Astrocyte (in vitro differentiated cells and primary cell): ENCODE results near the gene KRTAP20-4. TPM values are rescaled to one million over a fixed set of nuclear protein-coding genes. Genes with fewer than 3 reads are reported as not detected.

Source experiments
- DNase-seq: peaks from one replicate; pipeline ENCODE4 v3.0.0-alpha.2; 2010; ENCODE audit warnings: low read depth
- FAIRE-seq: peaks from 2 replicates; lab custom pipeline; 2011; peaks lifted over from hg19 to GRCh38; lab: Jason Lieb, UNC
- H2AFZ ChIP-seq: 2 replicates; pipeline ENCODE4 v1.6.0; 2012; ENCODE audit warnings: low read depth, low read length, inconsistent platforms
- H3K27ac ChIP-seq: 2 replicates; pipeline ENCODE4 v1.5.1; 2011; ENCODE audit warnings: low read depth, low read length, inconsistent platforms
- H3K27me3 ChIP-seq: 2 replicates; pipeline ENCODE4 v1.6.0; 2011; ENCODE audit warnings: low read length, inconsistent platforms; ENCODE audit not compliant: insufficient read depth
- H3K36me3 ChIP-seq: 2 replicates; pipeline ENCODE4 v1.5.1; 2011; ENCODE audit warnings: low read length, inconsistent platforms; ENCODE audit not compliant: insufficient read depth
- H3K4me1 ChIP-seq: 2 replicates; pipeline ENCODE4 v1.5.1; 2011; ENCODE audit warnings: low read length, inconsistent platforms; ENCODE audit not compliant: insufficient read depth
- H3K4me2 ChIP-seq: 2 replicates; pipeline ENCODE4 v1.6.0; 2012; ENCODE audit warnings: low read length, inconsistent platforms
- H3K4me3 ChIP-seq: 2 replicates; pipeline ENCODE4 v1.5.1; 2011; ENCODE audit warnings: low read depth, mild to moderate bottlenecking, low read length, inconsistent platforms; ENCODE audit not compliant: insufficient read depth
- H3K79me2 ChIP-seq: 2 replicates; pipeline ENCODE4 v1.6.0; 2012; ENCODE audit warnings: mild to moderate bottlenecking, low read length, inconsistent platforms; ENCODE audit not compliant: insufficient read depth
- H3K9ac ChIP-seq: 2 replicates; pipeline ENCODE4 v1.6.0; 2012; ENCODE audit warnings: mild to moderate bottlenecking, low read length, inconsistent platforms
- H3K9me3 ChIP-seq: 2 replicates; pipeline ENCODE4 v1.5.1; 2012; ENCODE audit warnings: low read depth, mild to moderate bottlenecking, low read length, inconsistent platforms; ENCODE audit not compliant: insufficient read depth
- H4K20me1 ChIP-seq: 2 replicates; pipeline ENCODE4 v1.6.0; 2012; ENCODE audit warnings: low read length, inconsistent platforms; ENCODE audit not compliant: insufficient read depth
- H3K27ac Mint-ChIP-seq: one replicate; pipeline ENCODE4 v1.8.0; 2021; ENCODE audit warnings: mild to moderate bottlenecking, mixed read lengths; ENCODE audit not compliant: unreplicated experiment
- H3K27me3 Mint-ChIP-seq: one replicate; pipeline ENCODE4 v1.8.0; 2021; ENCODE audit warnings: low read depth, mixed read lengths; ENCODE audit not compliant: unreplicated experiment
- H3K36me3 Mint-ChIP-seq: one replicate; pipeline ENCODE4 v1.8.0; 2021; ENCODE audit warnings: low read depth, mixed read lengths; ENCODE audit not compliant: unreplicated experiment
- H3K4me1 Mint-ChIP-seq: one replicate; pipeline ENCODE4 v1.8.0; 2021; ENCODE audit warnings: low read depth, mixed read lengths; ENCODE audit not compliant: unreplicated experiment
- H3K4me3 Mint-ChIP-seq: one replicate; pipeline ENCODE4 v1.8.0; 2021; ENCODE audit warnings: mild to moderate bottlenecking, moderate library complexity, mixed read lengths; ENCODE audit not compliant: unreplicated experiment
- H3K9me3 Mint-ChIP-seq: one replicate; pipeline ENCODE4 v1.8.0; 2021; ENCODE audit warnings: mild to moderate bottlenecking, mixed read lengths; ENCODE audit not compliant: unreplicated experiment
- EZH2 ChIP-seq: IDR thresholded peaks from 2 replicates; pipeline ENCODE4 v1.6.1; 2012; ENCODE audit warnings: mild to moderate bottlenecking, low read length, inconsistent platforms; ENCODE audit not compliant: insufficient read depth
- total RNA-seq: library from RNA; stranded (reverse); gene quantifications from 2 replicates; pipeline ENCODE4 v1.2.1, GENCODE V29; 2021
- TF ChIP-seq, protein P1 (sequence below): IDR thresholded peaks from 2 replicates; pipeline ENCODE4 v1.5.1; 2011; ENCODE audit warnings: low read depth, mild to moderate bottlenecking, inconsistent platforms, low read length, moderate library complexity; ENCODE audit not compliant: insufficient read depth

KRTAP20-4 gene
- total RNA-seq, 1 donor from 2014 or later: not detected

DNA sequence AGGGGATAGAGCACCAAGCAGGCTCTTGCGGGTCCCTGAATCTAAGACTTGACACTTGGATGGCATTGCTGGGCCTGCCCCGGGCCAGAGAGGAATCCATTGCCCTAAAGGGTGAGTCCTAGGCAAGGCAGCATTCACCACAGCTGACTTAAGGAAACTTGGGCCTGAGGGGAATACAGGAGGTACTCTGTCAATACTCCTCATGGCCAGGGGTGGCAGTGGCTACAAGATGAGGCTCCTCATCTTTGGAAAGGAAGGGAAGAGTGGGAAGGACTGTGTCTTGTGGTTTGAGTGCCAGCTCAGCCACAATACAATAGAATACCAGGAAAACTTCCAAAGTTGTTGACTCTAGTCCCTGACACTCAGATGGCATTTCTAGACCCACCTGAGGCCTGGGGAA is 14.5 kb upstream of the KRTAP20-4 start:
- DNase-seq (no peak), FAIRE-seq (no peak)
- no peaks in the 10 kb centered on the region for H3K27me3 Mint-ChIP-seq
- H3K27ac ChIP-seq: no peak overlapping the region
- H3K4me3 Mint-ChIP-seq: no peak overlapping the region
- H3K27me3 ChIP-seq: no peaks in the 10 kb centered on the region
- H3K4me3 ChIP-seq: no peak overlapping the region
- H4K20me1 ChIP-seq: no peaks in the 10 kb centered on the region
- no peak overlapping the region for H3K9ac ChIP-seq
- peaks cover 2% of the 10 kb centered on the region for H3K9me3 ChIP-seq
- H3K27ac Mint-ChIP-seq: no peak overlapping the region
- H3K4me1 ChIP-seq: no peaks in the 10 kb centered on the region
- no peaks in the 10 kb centered on the region for H3K36me3 ChIP-seq
- H2AFZ ChIP-seq: no peak overlapping the region
- no peak overlapping the region for H3K4me2 ChIP-seq
- no peaks in the 10 kb centered on the region for H3K36me3 Mint-ChIP-seq
- no peak for TF ChIP-seq EZH2
- TF ChIP-seq, protein P1, sequence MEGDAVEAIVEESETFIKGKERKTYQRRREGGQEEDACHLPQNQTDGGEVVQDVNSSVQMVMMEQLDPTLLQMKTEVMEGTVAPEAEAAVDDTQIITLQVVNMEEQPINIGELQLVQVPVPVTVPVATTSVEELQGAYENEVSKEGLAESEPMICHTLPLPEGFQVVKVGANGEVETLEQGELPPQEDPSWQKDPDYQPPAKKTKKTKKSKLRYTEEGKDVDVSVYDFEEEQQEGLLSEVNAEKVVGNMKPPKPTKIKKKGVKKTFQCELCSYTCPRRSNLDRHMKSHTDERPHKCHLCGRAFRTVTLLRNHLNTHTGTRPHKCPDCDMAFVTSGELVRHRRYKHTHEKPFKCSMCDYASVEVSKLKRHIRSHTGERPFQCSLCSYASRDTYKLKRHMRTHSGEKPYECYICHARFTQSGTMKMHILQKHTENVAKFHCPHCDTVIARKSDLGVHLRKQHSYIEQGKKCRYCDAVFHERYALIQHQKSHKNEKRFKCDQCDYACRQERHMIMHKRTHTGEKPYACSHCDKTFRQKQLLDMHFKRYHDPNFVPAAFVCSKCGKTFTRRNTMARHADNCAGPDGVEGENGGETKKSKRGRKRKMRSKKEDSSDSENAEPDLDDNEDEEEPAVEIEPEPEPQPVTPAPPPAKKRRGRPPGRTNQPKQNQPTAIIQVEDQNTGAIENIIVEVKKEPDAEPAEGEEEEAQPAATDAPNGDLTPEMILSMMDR: no peak
- no peaks in the 10 kb centered on the region for H3K9me3 Mint-ChIP-seq
- no peaks in the 10 kb centered on the region for H3K4me1 Mint-ChIP-seq
- H3K79me2 ChIP-seq: no peaks in the 10 kb centered on the region

DNA sequence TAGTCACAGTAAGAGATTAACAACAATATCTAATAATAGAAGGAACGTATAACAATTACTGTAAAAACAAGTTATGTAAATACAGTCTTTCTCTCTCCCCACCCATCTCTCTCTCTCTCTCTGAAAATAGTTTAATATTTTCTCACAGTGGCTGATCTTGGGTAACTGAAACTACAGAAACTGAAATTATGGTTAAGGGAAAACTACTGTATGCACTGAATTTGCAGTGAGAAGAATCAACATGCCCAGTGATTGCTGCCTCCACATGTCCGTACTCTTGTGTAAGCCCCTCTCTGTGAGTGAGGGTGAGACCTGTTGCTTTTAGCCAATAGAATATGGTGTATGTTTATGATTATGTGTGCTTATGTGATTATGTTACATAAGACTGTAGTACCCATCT is 8.3 kb upstream of the KRTAP20-4 start:
- Histone ChIP-seq H3K27me3 (no peaks in the 10 kb centered on the region), H3K9ac (no peak overlapping the region), H3K79me2 (no peaks in the 10 kb centered on the region), H3K4me1 (no peaks in the 10 kb centered on the region), H3K27ac (no peak overlapping the region), H2AFZ (no peak overlapping the region), H3K4me2 (no peak overlapping the region), H3K36me3 (no peaks in the 10 kb centered on the region), H4K20me1 (no peaks in the 10 kb centered on the region), H3K9me3 (peaks cover 5% of the 10 kb centered on the region), H3K4me3 (no peak overlapping the region)
- TF ChIP-seq, protein P1: no peak
- TF ChIP-seq EZH2: no peak
- Mint-ChIP-seq H3K36me3 (no peaks in the 10 kb centered on the region), H3K4me3 (no peak overlapping the region), H3K27me3 (no peaks in the 10 kb centered on the region), H3K9me3 (no peaks in the 10 kb centered on the region), H3K4me1 (no peaks in the 10 kb centered on the region), H3K27ac (no peak overlapping the region)
- FAIRE-seq (no peak), DNase-seq (no peak)

DNA sequence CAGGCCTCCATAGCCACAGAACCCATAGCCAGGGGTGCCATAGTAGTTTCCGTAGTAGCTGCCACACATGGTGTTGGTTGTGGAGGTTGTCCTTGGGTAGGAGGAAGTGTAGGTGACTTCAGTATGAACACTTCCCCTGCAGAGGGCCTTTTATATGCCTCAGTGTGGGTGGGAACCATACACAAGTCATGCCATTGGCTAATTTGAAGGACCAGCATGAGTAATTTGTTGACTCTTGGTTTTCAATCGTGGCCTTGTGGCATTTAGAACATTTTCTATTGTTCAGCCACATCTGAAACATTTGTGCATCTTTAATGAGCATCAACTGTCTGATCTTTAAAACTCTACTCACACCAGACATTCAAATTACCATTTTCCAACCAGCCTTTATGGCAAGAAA is 6.6 kb upstream of the KRTAP20-4 start, which contains the start of gene KRTAP6-1:
KRTAP6-1 (minus strand) TSS at position 95 of the 400 bp plus-strand sequence; CDS start at position 69, 26 bp downstream.
- Histone ChIP-seq H3K4me3 (no peak within 1 kb of the TSS), H4K20me1 (no peaks in the 10 kb centered on the region), H3K27me3 (no peaks in the 10 kb centered on the region), H3K9ac (no peak within 1 kb of the TSS), H3K4me2 (no peak within 1 kb of the TSS), H3K27ac (no peak within 1 kb of the TSS), H2AFZ (no peak within 1 kb of the TSS), H3K9me3 (peaks cover 5% of the 10 kb centered on the region), H3K4me1 (no peaks in the 10 kb centered on the region), H3K79me2 (no peaks in the 10 kb centered on the region), H3K36me3 (no peaks in the 10 kb centered on the region)
- no peaks in the 10 kb centered on the region for H3K36me3 Mint-ChIP-seq
- H3K9me3 Mint-ChIP-seq: no peaks in the 10 kb centered on the region
- no peak for TF ChIP-seq EZH2
- TF ChIP-seq, protein P1: no peak
- H3K4me3 Mint-ChIP-seq: no peak within 1 kb of the TSS
- H3K4me1 Mint-ChIP-seq: no peaks in the 10 kb centered on the region
- no peaks in the 10 kb centered on the region for H3K27me3 Mint-ChIP-seq
- FAIRE-seq: no peak
- no peak for DNase-seq
- no peak within 1 kb of the TSS for H3K27ac Mint-ChIP-seq
